ENCODE results near the gene NDUFB5. TPM values are rescaled to one million over a fixed set of nuclear protein-coding genes. Genes with fewer than 3 reads are reported as not detected.

NDUFB5 gene
- total RNA-seq, 4 donors from 2014 or later: 55.9 to 123 (median 95.2) TPM

- Histone ChIP-seq H3K27ac (no peak overlapping the region), H3K27me3 (no peaks in the 10 kb centered on the region), H3K4me1 (peaks cover 5 to 36% (median 7%) of the 10 kb centered on the region in 3 donors), H3K4me3 (no peak overlapping the region), H3K9me3 (no peaks in the 10 kb centered on the region), H3K36me3 (no peaks in the 10 kb centered on the region)
- WGBS, 2 donors: 87 to 97% methylated on average over 2 of the region's 2 CpGs
- intact Hi-C loops (cut with DNase I): no loop called here
- no peak for DNase-seq
- TF ChIP-seq POLR2A (IDR thresholded peaks at IDR 0.05) (no peak), CTCF (IDR thresholded peaks at IDR 0.05) (no peak)
Measured at GRCh38 chr3:179658606-179659005, 54.0 kb downstream of the NDUFB5 start.

- Histone ChIP-seq H3K9me3 (no peaks in the 10 kb centered on the region), H3K27me3 (no peaks in the 10 kb centered on the region), H3K36me3 (no peaks in the 10 kb centered on the region), H3K27ac (no peak overlapping the region), H3K4me3 (no peak overlapping the region), H3K4me1 (peaks cover 0 to 23% (median 0%) of the 10 kb centered on the region in 3 donors)
- WGBS, 2 donors: 71 to 76% methylated on average over 3 of the region's 3 CpGs
- no peak for TF ChIP-seq CTCF (IDR thresholded peaks at IDR 0.05)
- TF ChIP-seq POLR2A (IDR thresholded peaks at IDR 0.05): no peak
- intact Hi-C loops (cut with DNase I): no loop called here
- DNase-seq: no peak
Measured at GRCh38 chr3:179660872-179661271, 56.3 kb downstream of the NDUFB5 start.

- no peaks in the 10 kb centered on the region for H3K9me3 ChIP-seq
- no peak for DNase-seq
Measured at GRCh38 chr3:179661777-179662176, 57.2 kb downstream of the NDUFB5 start.

DNA sequence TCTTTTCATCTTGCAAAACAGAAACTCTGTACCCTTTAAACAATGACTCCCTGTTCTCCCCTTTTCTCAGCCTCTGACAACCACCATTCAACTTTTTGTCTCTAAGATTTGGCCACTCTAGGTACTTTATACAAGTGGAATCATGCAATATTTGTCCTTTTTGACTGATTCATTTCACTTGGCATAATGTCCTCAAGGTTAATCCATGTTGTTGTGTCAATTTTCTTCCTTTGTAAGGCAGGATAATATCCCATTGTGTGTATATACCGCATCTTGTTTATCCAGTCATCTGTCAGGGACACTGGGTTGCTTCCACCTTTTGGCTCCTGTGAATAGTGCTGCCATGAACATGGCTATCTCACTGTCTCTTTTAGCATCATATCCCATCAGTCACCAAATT lies 58.5 kb downstream of the NDUFB5 start:
- H3K4me3 ChIP-seq: no peak overlapping the region
- WGBS, 2 donors: 25 to 50% methylated on average over 1 of the region's 1 CpG
- peaks cover 0 to 33% (median 0%) of the 10 kb centered on the region in 3 donors for H3K4me1 ChIP-seq
- no peaks in the 10 kb centered on the region for H3K27me3 ChIP-seq
- intact Hi-C loops (cut with DNase I): no loop called here
- no peak for DNase-seq
- H3K36me3 ChIP-seq: no peaks in the 10 kb centered on the region
- H3K27ac ChIP-seq: no peak overlapping the region
- TF ChIP-seq POLR2A (IDR thresholded peaks at IDR 0.05) (no peak), CTCF (IDR thresholded peaks at IDR 0.05) (no peak)
- no peaks in the 10 kb centered on the region for H3K9me3 ChIP-seq

More at GRCh38 chr3:179661777-179662176, 57.2 kb downstream of the NDUFB5 start:
- Histone ChIP-seq H3K27ac (no peak overlapping the region), H3K27me3 (no peaks in the 10 kb centered on the region), H3K4me3 (no peak overlapping the region), H3K4me1 (peaks cover 0 to 32% (median 0%) of the 10 kb centered on the region in 3 donors), H3K36me3 (no peaks in the 10 kb centered on the region)
- intact Hi-C loops (cut with DNase I): no loop called here
- 73 to 95% methylated on average over 4 of the region's 4 CpGs for WGBS, 2 donors
- TF ChIP-seq POLR2A (IDR thresholded peaks at IDR 0.05): no peak
- no peak for TF ChIP-seq CTCF (IDR thresholded peaks at IDR 0.05)

GRCh38 chr3:179666030-179666429 lies 61.4 kb downstream of the NDUFB5 start:
- Histone ChIP-seq H3K4me1 (peaks cover 0 to 33% (median 0%) of the 10 kb centered on the region in 3 donors), H3K9me3 (no peaks in the 10 kb centered on the region), H3K4me3 (no peak overlapping the region), H3K27me3 (no peaks in the 10 kb centered on the region), H3K36me3 (no peaks in the 10 kb centered on the region), H3K27ac (no peak overlapping the region)
- TF ChIP-seq CTCF (IDR thresholded peaks at IDR 0.05) (no peak), POLR2A (IDR thresholded peaks at IDR 0.05) (no peak)
- 62 to 71% methylated on average over 1 of the region's 1 CpG for WGBS, 2 donors
- intact Hi-C loops (cut with DNase I): no loop called here
- DNase-seq: no peak
